Limb (tissue), 2 donors: ENCODE data around the gene YIPF3.
"Not testable (repeated sequence)": the region's sequence is repeated elsewhere in the genome, so short reads cannot be mapped to it uniquely, and the experiment has no call there.

ENCODE experiments used
- DNase-seq, 2 donors: peaks; one replicate each; pipeline ENCODE4 v3.0.0-alpha.2; 2016; ENCODE audit errors: extremely low spot score in 2 of 2

YIPF3 gene

GRCh38 chr6:43509984-43510826 lies 6.5 kb downstream of the YIPF3 start, which contains the start of gene LRRC73:
Gene LRRC73, minus strand, starts transcription at chr6:43510346. Its CDS starts 561 bp downstream, at chr6:43509785.
- DNase-seq = peak; percentile 74 to 91

- DNase-seq = peak in 1 of 2 donors; percentile 49
Measured at GRCh38 chr6:43509142-43509983, 7.4 kb downstream of the YIPF3 start.

GRCh38 chr6:43508481-43509141 lies 8.1 kb downstream of the YIPF3 start:
- no peak for DNase-seq

- DNase-seq = peak; percentile 70 to 88
Measured at GRCh38 chr6:43506667-43507471, 9.9 kb downstream of the YIPF3 start.

GRCh38 chr6:43506171-43506570 lies 10.6 kb downstream of the YIPF3 start:
- DNase-seq = no peak

GRCh38 chr6:43505718-43506117 lies 11.0 kb downstream of the YIPF3 start:
- DNase-seq = no peak

GRCh38 chr6:43504756-43505593 lies 11.8 kb downstream of the YIPF3 start:
- no peak for DNase-seq

GRCh38 chr6:43503443-43503842 lies 13.3 kb downstream of the YIPF3 start:
- no peak for DNase-seq

- DNase-seq = no peak
Measured at GRCh38 chr6:43502666-43503065, 14.1 kb downstream of the YIPF3 start.

- DNase-seq = no peak
Measured at GRCh38 chr6:43500921-43501320, 15.8 kb downstream of the YIPF3 start.

- DNase-seq = no peak
Measured at GRCh38 chr6:43499028-43499815, 17.5 kb downstream of the YIPF3 start.

- not testable (repeated sequence) for DNase-seq
Measured at GRCh38 chr6:43498291-43498690, 18.4 kb downstream of the YIPF3 start.

GRCh38 chr6:43497689-43498088 lies 19.0 kb downstream of the YIPF3 start:
- DNase-seq = no peak

GRCh38 chr6:43497129-43497396 lies 19.7 kb downstream of the YIPF3 start:
- DNase-seq = no peak

- DNase-seq = no peak
Measured at GRCh38 chr6:43496370-43497128, 20.2 kb downstream of the YIPF3 start.

- no peak for DNase-seq
Measured at GRCh38 chr6:43495409-43495941, 21.3 kb downstream of the YIPF3 start.

GRCh38 chr6:43494766-43495165 lies 22.0 kb downstream of the YIPF3 start:
- no peak for DNase-seq

GRCh38 chr6:43494321-43494720 lies 22.4 kb downstream of the YIPF3 start:
- no peak for DNase-seq

GRCh38 chr6:43493833-43494232 lies 22.9 kb downstream of the YIPF3 start:
- no peak for DNase-seq
